ENCODE data around the gene TNIK.

DNA sequence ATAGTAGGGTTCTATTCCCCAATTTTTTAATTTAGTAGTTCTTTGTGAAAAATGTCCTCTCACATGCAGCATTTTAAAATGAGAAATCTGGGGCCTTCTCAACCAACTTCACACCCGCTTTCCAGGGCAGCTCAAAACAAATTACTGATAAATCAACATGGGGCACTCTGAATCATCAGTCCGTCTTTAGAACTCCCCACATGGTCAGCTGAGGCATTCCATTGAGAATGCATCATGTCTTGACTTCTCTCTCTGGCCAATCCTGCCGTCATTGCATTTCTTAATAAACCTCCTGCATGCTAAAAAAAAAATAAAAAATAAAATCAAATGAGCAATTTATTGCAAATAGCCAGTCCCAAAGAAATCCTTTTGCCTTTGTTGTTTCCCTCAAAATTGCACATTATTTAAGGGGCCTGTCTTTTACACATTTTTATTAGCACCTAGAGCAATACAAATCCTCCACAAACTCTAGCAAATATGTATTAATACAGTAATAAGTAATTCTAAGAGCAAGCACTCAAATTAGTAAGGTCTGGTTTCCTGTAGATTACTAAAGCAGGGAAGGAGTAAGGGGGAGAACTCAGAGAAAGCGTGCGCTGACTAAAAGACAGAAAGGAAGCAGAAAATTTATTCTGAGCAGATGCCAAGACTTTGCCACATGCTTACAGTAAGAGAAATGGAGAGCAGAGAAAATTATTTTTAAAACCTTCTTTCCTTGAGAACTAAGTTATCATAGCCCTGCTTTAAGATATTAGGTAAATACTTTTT, 175.7 kb downstream of the TNIK start:
- TF ChIP-seq POLR2AphosphoS5 (IDR thresholded peaks at IDR 0.05) = peak; percentile 14 to 58 (median 25)
- TF ChIP-seq, protein P1, sequence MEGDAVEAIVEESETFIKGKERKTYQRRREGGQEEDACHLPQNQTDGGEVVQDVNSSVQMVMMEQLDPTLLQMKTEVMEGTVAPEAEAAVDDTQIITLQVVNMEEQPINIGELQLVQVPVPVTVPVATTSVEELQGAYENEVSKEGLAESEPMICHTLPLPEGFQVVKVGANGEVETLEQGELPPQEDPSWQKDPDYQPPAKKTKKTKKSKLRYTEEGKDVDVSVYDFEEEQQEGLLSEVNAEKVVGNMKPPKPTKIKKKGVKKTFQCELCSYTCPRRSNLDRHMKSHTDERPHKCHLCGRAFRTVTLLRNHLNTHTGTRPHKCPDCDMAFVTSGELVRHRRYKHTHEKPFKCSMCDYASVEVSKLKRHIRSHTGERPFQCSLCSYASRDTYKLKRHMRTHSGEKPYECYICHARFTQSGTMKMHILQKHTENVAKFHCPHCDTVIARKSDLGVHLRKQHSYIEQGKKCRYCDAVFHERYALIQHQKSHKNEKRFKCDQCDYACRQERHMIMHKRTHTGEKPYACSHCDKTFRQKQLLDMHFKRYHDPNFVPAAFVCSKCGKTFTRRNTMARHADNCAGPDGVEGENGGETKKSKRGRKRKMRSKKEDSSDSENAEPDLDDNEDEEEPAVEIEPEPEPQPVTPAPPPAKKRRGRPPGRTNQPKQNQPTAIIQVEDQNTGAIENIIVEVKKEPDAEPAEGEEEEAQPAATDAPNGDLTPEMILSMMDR (IDR thresholded peaks at IDR 0.05) = no peak
- TF ChIP-seq POLR2A (IDR thresholded peaks at IDR 0.05) = no peak
- TF ChIP-seq EP300 (IDR thresholded peaks at IDR 0.05; ENCODE audit: low read depth) = no peak
